Body of pancreas (tissue), 4 donors: ENCODE measurements around the gene HOXA11.

ENCODE experiments used
- CTCF ChIP-seq, 7 experiments: fragments of 450-650 bp in 4 of 7; fragments of 200-600 bp in 3 of 7; sonication (generic) in 3 of 7; IDR thresholded peaks; one replicate each; pipeline ENCODE4 v1.5.1; 2016 to 2019; ENCODE audit warnings: antibody characterized with exemption in 7 of 7
- POLR2A ChIP-seq, 3 donors: fragments of 450-650 bp; IDR thresholded peaks; one replicate each; pipeline ENCODE4 v1.6.1; 2016; ENCODE audit warnings: antibody characterized with exemption in 3 of 3, mild to moderate bottlenecking in 2 of 3

DNA sequence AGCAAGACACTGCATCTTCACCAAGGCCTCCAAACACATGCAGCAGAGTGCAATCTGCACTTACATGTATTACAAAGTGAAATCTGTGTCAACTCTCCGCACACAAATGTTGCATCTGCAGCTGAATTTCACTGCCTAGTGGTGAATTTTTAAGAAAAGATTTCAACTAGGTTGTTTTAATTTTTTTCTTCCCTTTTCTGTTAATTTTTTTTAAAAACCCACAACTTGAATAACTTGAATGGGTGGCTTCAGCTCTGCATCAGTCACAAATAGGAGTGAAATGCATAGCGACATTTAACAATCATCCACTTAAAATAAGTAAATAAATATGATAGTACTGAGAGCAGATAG lies 8.9 kb upstream of the HOXA11 start:
- TF ChIP-seq CTCF (IDR thresholded peaks at IDR 0.05) = no peak
- no peak for TF ChIP-seq POLR2A (IDR thresholded peaks at IDR 0.05)
